VCaP (cell line): ENCODE measurements around the gene QKI.

ENCODE experiments used
- H3K27ac ChIP-seq: fragments of 450-650 bp; 2 replicates; pipeline ENCODE4 v1.5.1; 2017
- TF ChIP-seq, protein P1 (sequence below): fragments of 450-650 bp; conservative IDR thresholded peaks from 2 replicates; pipeline ENCODE4 v1.5.1; 2017; ENCODE audit warnings: mild to moderate bottlenecking, moderate library complexity

QKI gene

DNA sequence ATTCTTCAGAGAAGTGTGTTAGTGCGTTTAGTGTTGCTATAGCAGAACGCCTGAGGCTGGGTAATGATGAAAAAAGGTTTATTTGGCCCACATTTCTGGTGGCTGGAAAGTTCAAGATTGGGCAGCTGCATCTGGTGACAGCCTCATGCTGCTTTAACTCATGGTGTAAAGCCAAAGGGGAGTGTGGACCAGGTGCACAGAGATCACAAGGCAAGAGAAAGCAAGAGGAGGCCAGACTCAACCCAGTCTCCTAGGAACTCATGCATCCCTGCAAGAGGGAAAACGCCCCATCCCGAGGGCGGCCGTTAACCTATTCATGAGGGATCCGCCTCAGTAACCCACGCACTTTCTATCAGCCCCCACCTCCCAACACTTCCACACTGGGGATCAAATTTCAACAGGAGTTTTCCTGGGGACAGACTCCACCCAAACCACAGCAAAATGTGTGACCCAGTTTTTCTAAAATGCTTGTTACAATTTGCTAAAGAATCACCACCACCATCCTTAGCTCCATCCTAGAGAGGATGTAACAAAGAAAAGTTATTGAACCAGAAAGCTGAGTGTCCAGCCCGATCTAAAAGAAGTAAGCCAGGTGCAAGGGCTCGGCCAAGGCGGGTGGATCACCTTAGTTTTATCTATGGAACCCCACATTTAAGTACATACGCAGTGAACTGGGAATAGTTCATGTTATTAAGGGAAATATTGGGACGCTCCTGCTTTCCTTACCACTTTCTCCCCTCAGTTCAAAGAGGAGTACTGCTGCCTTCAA, 164.8 kb downstream of the QKI start:
- TF ChIP-seq, protein P1, sequence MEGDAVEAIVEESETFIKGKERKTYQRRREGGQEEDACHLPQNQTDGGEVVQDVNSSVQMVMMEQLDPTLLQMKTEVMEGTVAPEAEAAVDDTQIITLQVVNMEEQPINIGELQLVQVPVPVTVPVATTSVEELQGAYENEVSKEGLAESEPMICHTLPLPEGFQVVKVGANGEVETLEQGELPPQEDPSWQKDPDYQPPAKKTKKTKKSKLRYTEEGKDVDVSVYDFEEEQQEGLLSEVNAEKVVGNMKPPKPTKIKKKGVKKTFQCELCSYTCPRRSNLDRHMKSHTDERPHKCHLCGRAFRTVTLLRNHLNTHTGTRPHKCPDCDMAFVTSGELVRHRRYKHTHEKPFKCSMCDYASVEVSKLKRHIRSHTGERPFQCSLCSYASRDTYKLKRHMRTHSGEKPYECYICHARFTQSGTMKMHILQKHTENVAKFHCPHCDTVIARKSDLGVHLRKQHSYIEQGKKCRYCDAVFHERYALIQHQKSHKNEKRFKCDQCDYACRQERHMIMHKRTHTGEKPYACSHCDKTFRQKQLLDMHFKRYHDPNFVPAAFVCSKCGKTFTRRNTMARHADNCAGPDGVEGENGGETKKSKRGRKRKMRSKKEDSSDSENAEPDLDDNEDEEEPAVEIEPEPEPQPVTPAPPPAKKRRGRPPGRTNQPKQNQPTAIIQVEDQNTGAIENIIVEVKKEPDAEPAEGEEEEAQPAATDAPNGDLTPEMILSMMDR = no peak

DNA sequence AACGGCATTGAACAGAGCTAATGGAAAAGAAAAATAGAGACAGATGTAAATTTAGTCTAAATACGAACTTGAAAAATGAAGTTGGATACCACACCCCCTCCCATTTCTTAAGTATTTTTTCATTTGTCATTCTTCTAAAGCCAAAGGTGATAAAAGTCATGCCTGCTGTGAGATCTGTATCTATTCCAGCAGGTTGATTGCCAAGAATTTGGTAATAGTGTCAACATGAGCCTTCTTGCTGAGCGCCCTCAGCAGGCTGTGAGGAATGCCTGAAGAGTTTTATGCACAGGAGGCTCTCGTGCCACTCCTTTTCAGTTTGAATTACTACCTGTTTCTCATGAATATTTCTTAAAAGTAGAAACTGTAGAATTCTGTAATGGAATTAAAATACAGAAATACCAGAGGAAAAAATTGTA, 165.4 kb downstream of the QKI start:
- H3K27ac ChIP-seq = no peak overlapping the region
- TF ChIP-seq, protein P1 = no peak; the same call in 1 of the 2 replicates

More for the DNA sequence above, 164.8 kb downstream of the QKI start:
- H3K27ac ChIP-seq = no peak overlapping the region

DNA sequence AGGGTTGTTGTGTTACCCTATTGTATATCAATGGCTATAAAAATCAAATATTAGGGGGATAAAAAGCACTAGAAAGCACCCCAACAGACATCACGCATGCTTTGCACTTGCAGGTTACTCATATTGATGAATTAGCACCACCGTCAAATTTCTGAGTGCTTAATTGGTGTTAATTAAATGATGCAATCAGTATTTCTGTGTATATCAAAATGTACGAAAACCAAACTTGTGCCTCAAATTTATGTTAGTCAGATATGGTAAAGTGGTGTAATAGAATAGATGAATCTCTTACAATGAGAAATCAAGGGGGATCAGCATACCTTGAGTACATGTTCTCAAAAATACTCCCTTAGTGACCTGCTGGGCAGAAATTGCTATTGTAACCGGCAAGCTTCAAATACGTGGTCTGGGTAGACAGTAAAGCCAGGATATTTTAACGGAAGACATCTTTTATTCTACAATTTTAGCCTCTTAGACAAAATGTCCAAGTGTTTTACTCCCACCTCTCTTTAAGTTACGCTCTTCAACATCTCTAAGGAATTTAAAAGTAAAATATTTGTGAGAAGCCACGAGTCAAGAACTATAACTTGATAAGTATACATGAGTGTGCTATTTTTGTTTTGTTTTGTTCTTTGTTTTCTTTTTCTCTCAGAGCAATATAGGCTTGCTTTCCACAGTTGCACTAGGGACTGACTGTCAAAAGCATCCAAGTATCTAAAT, 166.0 kb downstream of the QKI start:
- no peak overlapping the region for H3K27ac ChIP-seq
- TF ChIP-seq, protein P1 = no peak

GRCh38 chr6:163583558-163583957, 169.0 kb downstream of the QKI start:
- TF ChIP-seq, protein P1 = no peak
- H3K27ac ChIP-seq = no peak overlapping the region

GRCh38 chr6:163585932-163586437, 171.5 kb downstream of the QKI start:
- TF ChIP-seq, protein P1 = no peak
- H3K27ac ChIP-seq = no peak overlapping the region

GRCh38 chr6:163586888-163587287, 172.4 kb downstream of the QKI start:
- TF ChIP-seq, protein P1 = no peak
- H3K27ac ChIP-seq = no peak overlapping the region

DNA sequence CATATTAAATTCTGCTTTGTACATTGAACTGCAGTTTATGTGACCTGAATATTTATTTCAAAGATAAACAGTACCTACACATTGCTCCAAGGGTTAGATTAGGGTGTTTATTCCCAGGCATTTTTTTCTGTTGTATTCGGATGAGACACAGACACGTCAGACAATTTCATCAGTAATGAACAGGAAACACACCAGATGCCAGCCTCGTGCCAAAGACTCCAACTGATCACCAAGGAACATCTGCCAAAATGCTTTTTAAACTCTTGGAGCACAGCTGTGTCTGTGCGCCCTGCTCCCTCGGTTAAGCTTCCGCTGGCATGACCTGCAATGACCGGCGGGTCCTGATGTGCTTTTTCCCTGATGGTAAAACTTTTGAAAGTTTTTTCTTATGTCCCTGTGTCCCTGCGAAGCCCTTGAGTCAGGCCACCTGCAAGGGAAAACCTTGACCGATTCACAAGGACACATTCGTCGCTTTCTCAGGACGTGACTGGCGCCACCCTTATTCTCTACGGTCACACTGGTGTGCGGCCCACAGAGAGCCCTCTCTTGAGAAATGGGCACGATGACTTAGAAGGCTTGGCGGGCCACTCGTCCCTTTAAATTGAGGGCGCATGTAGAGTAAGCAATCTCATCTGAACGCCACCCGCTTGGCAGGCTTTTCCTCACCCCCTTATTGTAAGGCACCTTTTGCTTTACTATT, 173.9 kb downstream of the QKI start:
- TF ChIP-seq, protein P1 = no peak
- H3K27ac ChIP-seq = no peak overlapping the region
